ENCODE measurements around the gene CBFA2T3.
"Not testable (repeated sequence)": the region's sequence is repeated elsewhere in the genome, so short reads cannot be mapped to it uniquely, and the experiment has no call there.

GRCh38 chr16:88889702-88890352 lies 87.2 kb downstream of the CBFA2T3 start:
- not testable (repeated sequence) for TF ChIP-seq CTCF (IDR thresholded peaks at IDR 0.05 in 8 of 11, conservative IDR thresholded peaks at IDR 0.05 in 3 of 11); POLR2A (IDR thresholded peaks at IDR 0.05); POLR2AphosphoS5 (IDR thresholded peaks at IDR 0.05)

Measured in spleen (tissue), 7 donors.